ENCODE data around the gene MRE11. TPM values are rescaled to one million over a fixed set of nuclear protein-coding genes. Genes with fewer than 3 reads are reported as not detected.
"Not testable (repeated sequence)": the region's sequence is repeated elsewhere in the genome, so short reads cannot be mapped to it uniquely, and the experiment has no call there.

Gene MRE11
- polyA plus RNA-seq, 2 of the 4 experiments (the other 2 are of a cell fraction) = 19.2 to 28.4 TPM

GRCh38 chr11:94396282-94396681, 97.4 kb downstream of the MRE11 start:
- Histone ChIP-seq H3K4me2 (no peak overlapping the region), H3K27ac (no peak overlapping the region), H3K4me3 (no peak overlapping the region), H3K4me1 (no peaks in the 10 kb centered on the region), H3K9me3 (no peaks in the 10 kb centered on the region)
- POLR2A ChIA-PET = no interaction called here
- 80% methylated on average over 5 of the region's 5 CpGs for WGBS (ENCODE audit: missing lambda C conversion rate)
- DNase-seq (ENCODE audit: low read depth in 1 of 2, low spot score in 1 of 2) = no peak
- TF ChIP-seq JUN (IDR thresholded peaks at IDR 0.05) (no peak), RFX5 (IDR thresholded peaks at IDR 0.05) (no peak), NFE2L2 (conservative IDR thresholded peaks at IDR 0.05; ENCODE audit: low read length) (no peak), TP53 (CRISPR knock-in tag; IDR thresholded peaks at IDR 0.05) (no peak), BCL3 (IDR thresholded peaks at IDR 0.05) (no peak), PHF8 (IDR thresholded peaks at IDR 0.05; ENCODE audit: borderline replicate concordance, low read depth) (no peak), FOSL2 (IDR thresholded peaks at IDR 0.05) (no peak), FOSL2 (CRISPR knock-in tag; IDR thresholded peaks at IDR 0.05) (no peak), MAX (IDR thresholded peaks at IDR 0.05) (no peak), RNF2 (IDR thresholded peaks at IDR 0.05; ENCODE audit: borderline replicate concordance, low read depth) (no peak), HES2 (IDR thresholded peaks at IDR 0.05) (no peak), CTCF (IDR thresholded peaks at IDR 0.05) (no peak), E2F6 (IDR thresholded peaks at IDR 0.05; ENCODE audit: borderline replicate concordance, low read depth) (no peak), HEYL (CRISPR knock-in tag; IDR thresholded peaks at IDR 0.05) (no peak), HOXA7 (CRISPR knock-in tag; IDR thresholded peaks at IDR 0.05) (no peak), HOXB5 (CRISPR knock-in tag; IDR thresholded peaks at IDR 0.05) (no peak), CBX8 (IDR thresholded peaks at IDR 0.05) (no peak), USF2 (IDR thresholded peaks at IDR 0.05) (no peak), CEBPB (IDR thresholded peaks at IDR 0.05) (no peak), SREBF2 (IDR thresholded peaks at IDR 0.05) (no peak)
- FAIRE-seq = no peak
- CTCF ChIA-PET = no interaction called here
- ATAC-seq = no peak

- 76% methylated on average over 4 of the region's 4 CpGs for WGBS (ENCODE audit: missing lambda C conversion rate)
- H3K9me3 ChIP-seq; DNase-seq (ENCODE audit: low read depth in 1 of 2, low spot score in 1 of 2); H3K4me3 ChIP-seq; ATAC-seq; POLR2A ChIA-PET; H3K27ac ChIP-seq; H3K4me1 ChIP-seq; CTCF ChIA-PET; H3K4me2 ChIP-seq; FAIRE-seq: not testable (repeated sequence)
Measured at GRCh38 chr11:94391937-94392336, 101.7 kb downstream of the MRE11 start.

GRCh38 chr11:94379613-94380012, 114.0 kb downstream of the MRE11 start:
- no peak for FAIRE-seq
- WGBS (ENCODE audit: missing lambda C conversion rate) = 50% methylated on average over 5 of the region's 5 CpGs
- Histone ChIP-seq H3K9me3 (no peaks in the 10 kb centered on the region; the same call in 2 of the 3 replicates), H3K4me2 (no peak overlapping the region), H3K27ac (no peak overlapping the region), H3K4me3 (no peak overlapping the region), H3K4me1 (no peaks in the 10 kb centered on the region)
- no peak for ATAC-seq
- ChIA-PET CTCF (no interaction called here), POLR2A (no interaction called here)
- no peak for DNase-seq (ENCODE audit: low read depth in 1 of 2, low spot score in 1 of 2)
- TF ChIP-seq ZC3H11A (IDR thresholded peaks at IDR 0.05) (no peak), MAFK (IDR thresholded peaks at IDR 0.05; ENCODE audit: partially characterized antibody) (no peak), FOSB (CRISPR knock-in tag; IDR thresholded peaks at IDR 0.05) (no peak), ATOH8 (CRISPR knock-in tag; IDR thresholded peaks at IDR 0.05; ENCODE audit: low read depth) (no peak), HMGXB4 (CRISPR knock-in tag; IDR thresholded peaks at IDR 0.05; ENCODE audit: borderline replicate concordance) (no peak), USF2 (IDR thresholded peaks at IDR 0.05) (no peak), SREBF2 (IDR thresholded peaks at IDR 0.05) (no peak), ELK1 (IDR thresholded peaks at IDR 0.05; ENCODE audit: low read depth, low read length) (no peak)

Data from A549 (cell line).